GM21529 (cell line): Measurements from ENCODE around the gene TOM1L2.

ENCODE experiments used
- ATAC-seq: cut with Tn5 transposase; IDR thresholded peaks from one replicate; pipeline ENCODE4 v1.9.1; 2021; ENCODE audit not compliant: unreplicated experiment

Gene TOM1L2

DNA sequence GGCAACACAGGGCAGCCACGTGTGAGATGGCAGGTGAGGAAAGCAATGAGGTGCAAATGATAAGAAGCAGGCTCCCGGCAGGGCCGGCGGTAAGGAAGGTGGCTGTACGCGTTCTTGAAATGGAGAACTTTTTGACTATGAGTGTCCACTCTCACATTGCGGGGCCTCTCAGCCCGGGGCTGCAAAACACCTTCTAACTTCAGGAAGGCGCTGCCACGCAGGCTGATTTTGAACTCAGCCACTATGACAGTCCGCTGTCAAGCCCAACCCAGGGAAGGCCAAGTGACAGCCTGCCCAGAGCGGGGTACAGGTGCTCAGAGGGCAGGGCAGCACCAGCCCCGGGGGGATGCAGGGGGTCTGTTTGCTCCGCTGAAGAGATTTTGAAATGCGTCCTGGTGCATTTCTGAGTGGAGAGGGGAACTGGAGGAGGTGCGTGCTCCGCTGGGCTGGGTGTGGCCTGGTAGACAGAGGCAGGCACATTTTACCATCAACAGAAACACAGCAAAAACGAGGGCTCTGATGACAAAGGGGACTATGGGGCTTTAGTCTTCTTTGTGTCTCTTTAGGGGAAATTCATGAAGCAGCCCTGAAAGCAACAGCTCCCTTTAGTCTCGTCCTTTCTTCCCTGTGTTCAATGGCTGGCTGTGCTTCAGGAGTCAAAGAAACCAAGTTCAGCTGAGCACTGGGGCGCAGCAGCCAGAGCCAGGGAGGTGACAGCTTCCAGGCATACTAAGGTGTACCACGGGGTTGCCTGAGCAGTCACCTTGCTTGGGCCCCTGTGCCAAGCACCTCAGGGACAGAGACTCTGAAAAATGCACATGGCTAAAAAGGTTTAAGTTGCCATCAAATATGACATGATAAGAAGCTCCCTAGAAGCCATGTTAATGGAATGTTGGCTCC is 120.8 kb downstream of the TOM1L2 start:
- no peak for ATAC-seq

DNA sequence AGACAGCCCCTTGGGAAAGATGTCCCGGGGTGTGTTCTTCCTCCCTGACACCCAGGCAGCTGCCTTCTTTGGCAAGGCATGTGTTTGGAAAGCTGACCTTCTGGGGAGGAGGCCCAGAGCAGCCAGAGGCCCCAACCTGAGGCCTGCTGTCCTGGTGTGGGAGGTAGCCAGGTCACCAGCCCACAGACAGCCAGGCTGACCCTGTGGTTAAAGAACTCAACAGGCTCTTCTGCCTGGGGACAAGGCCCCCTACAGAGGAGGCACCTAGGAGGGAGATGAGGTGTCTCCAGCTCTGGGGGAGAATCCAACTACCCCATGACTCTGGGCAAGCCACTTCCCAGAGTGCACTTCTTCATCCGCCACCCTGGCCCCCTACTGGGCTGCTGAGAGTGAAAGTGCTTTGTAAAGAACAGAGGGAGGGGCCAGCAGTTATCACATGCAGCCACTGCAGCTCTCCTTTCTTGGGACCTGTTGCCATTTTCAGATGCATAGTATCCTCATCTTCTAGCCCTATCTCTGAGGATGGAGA is 122.3 kb downstream of the TOM1L2 start:
- ATAC-seq: no peak

DNA sequence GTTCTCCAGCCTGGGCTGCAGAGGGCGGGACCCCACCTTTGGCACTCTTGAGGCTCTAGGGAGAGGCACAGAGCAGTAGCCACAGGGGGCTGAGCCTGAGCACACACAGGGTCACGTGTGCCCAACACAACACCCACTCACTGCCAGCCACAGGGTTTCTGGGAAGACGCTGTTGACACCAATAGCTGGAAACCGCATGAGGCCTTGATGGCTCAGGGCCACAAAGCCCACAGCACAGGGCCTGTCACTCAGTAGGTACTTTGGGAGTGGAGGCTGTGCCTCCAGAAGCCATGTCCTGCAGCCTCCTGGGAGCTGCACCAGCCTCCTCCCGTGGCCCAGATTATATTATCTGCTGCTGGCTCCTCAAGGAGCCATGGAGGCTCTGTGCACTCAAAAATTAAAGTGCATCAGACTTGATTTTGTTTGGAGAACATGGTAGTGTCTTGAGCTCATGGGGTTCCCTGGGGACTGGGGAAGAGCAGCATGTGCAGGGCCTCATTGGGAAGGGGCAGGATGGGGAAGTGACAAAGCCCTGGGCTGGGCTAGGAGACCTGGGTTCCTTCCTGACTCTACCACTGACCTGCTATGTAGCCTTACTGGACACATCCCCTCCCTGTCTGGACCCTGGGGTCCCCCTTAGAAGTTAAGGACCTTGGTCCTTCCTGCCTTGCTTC is 122.9 kb downstream of the TOM1L2 start:
- ATAC-seq: peak; percentile 66

DNA sequence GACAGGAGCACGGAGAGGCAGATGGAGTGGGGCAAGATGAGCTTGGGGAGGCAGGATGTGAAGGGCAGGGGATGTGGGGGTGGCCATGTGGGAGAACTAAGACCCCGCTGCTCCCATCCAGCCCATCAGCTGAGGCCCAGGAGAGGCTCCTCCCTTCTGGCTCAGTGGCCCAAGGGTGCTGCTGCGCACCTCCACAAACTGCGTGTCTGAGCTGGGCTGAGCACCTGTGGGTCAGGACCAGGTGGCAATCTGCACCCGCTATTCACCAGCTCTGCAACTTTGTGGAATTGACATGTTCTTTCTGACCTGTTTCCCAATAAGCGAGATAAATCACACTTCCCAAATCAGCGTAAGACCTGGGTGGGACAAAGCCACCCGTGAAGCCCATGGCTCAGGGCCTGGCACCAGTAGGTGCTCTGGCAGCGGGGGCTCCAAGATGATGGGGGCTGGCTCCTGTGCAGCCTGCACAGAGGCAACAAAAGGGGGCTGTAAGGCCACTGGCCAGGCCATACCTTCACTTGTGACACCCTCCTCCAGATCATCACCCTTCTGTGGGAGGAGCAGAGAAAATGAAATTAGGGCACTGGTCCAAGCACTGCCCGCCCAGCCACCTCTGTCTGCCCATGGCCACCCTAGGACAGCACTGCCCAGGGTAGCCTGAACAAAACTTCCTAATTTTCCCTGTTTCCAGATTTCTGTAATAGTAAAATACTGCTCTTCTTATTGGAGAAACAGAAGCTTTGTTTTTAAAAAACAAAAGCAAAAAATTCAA is 123.7 kb downstream of the TOM1L2 start:
- no peak for ATAC-seq

DNA sequence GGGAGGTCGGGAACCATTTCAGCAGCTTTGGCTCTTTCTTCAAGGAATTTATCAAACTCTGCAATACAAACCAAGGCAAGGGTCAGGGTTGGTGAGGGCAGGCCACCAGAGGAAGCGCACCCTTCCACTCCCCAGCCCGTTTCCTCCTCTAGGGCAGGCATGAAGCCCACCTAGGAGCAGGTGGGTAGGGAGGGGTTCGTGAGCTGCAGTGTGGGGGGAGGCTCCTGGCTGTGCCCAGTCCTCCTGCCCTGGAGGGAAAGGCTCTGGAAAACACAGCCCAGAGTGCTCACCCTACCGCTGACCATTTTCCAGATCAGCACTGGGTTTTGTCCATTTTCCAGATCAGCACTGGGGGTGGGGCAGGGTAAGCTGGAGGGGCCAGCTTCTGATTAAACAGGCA is 124.5 kb downstream of the TOM1L2 start:
- no peak for ATAC-seq

DNA sequence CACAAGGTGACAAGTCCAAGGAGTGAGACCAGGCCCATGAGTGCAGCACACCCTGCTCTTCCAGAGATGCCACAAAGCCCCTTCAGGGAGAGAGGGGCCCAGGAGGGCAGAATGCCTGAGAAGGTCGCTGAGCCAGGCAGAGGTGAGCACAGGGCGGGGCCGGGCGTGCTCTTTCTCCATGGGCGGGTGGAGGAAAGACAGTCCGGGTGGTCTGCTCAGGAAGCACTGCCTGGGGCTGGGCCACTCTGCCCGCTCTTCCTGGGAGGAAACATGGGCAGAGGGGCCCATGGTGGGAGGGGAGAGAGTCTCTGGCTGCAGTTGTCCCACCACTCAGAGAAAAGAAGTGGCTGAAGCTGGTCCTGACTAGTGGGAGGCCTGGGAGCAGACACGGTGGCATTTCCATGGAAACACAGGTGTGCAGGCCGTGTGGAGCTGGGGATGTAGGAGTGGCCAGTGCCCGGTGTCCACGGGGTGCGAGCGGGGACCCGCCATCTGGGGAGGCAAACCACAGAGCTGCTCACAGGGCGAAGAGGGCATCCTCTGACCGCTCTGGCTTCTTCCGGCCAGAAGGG is 125.0 kb downstream of the TOM1L2 start:
- no peak for ATAC-seq

DNA sequence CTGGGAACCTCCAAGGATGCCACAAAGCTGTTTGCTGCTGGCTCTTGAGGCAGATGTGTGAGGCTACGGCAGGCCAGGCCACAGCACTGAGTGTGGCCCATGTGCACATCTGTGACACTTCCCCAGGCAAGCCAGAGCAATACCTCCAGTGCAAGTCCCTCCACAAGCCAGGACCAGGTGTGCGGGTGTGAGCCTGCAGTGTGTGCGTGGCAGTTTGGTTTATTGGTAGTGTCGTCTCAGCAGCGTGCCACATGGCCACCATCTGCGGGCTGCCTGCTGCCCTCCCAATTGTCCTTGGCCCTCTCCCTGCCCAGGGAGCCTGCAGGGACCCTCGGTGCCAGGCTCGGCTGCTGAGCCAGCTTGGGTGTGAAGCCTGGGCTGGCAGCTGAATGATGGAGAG is 125.6 kb downstream of the TOM1L2 start:
- ATAC-seq: no peak

DNA sequence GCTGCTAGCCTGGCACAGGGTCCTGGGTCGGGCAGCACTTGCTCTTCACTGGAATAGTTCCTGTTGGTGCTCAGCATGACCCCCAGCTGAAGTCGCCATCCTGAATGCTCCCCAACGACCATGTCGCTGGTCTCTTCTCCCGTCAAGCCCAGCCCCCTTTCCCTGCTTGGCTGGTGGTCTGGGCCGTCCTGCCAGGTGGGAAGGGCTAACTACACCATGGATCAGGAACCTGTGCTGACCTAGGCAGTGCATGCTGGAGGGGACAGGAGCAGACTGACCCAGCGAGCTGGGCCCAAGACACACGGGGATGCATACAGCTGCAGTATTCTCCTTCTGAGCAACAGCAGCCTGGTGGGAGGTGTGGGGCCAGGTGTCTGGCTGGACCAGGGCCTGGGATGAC is 126.2 kb downstream of the TOM1L2 start:
- no peak for ATAC-seq

DNA sequence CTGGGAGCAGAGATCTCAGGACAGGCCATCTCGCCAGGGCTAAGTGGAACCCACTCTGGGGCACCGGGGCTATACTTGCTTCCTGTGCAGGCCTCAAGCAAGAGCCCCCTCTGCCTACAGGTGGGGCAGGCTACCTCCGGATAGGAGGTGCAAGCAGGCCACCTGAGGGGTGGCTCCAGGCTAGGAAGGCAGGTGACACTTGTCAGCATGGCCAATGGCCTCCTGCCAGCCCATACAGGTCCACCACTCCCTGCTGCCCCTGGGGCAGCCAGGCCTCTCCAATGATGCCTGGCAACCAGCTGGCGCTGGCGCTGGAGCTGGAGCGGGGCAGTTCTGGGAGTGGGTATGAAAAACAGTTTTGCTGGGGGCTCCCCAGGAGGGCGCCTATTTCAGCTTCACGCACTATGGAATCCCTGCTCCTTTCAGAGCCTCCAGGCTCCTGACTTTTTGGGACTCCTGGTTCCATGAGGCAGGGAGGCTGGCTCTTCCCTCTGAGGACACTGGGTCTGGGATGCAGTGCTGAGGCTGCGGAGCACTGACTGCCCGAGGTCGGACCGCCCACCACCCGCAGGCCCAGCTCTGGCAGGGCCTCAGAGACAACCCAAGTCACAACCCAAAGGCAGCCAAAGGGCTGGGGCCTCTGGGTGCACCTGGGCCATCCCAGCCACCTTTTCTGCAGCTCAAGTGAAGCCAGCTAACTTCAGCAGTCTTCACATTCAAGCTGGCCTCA is 127.0 kb downstream of the TOM1L2 start:
- ATAC-seq: no peak

DNA sequence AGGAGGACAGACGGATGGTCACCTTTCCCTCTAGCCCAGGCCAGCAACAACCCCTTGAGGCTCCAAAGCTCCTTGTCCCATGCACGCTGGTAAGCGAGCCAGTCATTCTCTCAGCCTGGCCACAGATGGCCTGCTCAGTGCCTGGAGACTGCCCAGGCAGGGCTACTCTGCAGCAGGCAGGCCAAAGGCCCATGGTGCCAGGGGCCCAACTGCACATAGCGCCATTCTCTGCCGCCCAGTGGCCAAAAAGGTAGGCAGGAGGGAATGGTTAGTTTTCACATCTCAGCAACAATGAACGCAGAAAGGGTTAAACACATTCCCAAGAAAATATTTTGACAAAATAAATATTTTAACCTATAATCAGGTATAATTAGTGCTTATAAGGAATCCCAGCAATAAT is 127.7 kb downstream of the TOM1L2 start:
- ATAC-seq: no peak

DNA sequence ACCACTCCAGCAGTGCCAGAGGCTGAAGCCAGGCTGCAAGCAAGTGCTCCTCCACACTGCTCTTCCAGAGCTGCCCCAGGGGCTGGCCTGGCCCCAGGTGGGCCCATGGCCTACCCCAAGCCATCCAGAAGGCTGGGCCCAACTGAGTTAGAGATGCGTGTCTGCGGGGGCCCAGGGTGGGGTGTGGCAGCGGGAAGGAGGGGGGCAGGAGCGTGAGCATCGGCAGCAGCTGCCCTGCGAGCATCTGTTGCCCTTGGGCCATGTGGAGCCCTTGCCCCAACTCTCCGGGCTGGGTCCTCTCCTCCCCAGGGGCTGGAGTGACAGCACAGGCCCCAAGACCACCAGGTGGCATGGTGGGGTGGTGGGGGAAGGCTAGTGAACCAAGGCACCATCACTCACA is 128.1 kb downstream of the TOM1L2 start:
- no peak for ATAC-seq

DNA sequence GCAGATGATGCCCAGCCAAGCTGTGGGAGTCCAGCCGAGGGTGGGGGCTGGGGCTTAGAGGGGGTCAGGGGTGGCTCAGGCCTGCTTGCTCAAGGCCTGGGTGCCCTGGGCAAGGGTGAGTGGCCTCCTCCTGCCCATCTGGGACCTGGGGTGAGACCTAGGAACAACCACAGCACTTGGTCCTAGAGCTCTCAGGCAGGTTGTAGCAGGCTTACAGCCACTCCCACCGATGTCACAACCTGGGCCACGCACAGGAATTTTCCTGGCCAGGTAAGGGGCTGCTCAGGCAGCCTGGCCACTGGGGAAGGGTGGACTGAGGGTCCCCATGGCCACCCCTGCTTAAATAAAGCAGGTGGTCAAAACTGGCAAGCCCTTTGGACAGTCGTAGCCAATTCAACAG is 129.1 kb downstream of the TOM1L2 start:
- no peak for ATAC-seq

DNA sequence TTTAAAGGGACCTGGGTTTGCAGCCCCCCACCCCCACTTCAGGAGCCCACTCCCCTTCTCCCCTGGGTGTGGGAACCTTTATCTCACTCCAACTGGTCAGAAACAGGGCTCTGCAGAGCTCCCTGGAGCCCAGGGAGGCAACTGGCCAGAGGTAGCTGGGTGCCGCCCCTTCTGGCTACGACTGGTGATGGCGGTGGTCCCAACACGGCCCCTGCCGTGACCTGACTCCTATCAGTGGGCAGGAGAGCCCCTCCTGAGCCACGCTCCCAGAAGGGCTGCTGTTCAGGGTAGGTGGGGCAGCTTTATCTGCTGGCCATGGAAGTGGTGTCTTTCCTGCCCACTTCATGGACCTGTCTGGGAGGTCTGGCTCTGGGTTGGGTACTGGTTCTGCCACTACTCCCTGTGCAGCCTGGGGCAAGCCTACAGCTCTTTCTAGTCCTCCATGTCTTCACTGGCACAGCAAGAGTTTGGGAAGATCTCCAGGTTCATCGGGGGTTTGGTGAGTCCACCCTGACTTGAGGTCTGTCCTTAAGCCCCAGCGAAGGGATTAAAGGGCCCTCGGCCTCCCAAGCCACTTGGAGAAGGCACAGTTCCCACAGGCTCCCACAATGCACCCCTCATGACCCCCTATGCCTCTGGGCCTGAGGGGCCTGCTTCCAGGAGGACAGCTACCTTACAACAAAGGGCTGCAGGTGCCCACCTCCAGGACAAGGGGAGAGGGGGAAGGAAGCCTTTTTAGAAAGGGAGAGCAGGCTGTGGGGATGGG is 129.9 kb downstream of the TOM1L2 start:
- no peak for ATAC-seq

DNA sequence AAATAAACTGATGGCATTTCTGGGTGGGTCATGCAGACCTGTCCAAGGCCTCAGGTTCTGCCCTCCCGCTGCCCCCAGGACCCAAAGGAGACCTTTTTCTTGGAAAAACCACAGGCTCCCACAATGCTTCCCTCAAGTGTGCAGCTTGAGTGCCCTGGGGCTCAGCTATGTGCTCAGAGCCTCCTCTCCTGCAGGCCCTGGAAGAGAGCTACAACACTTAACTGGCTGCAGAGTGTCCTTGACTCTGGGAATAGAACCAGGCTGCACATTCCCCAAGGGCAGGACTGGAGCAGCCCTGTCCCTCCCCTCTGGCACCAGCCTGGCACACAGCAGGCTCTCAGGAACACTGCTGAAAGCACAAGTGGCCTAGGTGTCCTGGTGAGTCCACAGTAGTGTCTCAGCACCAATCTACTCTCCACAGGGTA is 130.6 kb downstream of the TOM1L2 start:
- no peak for ATAC-seq

DNA sequence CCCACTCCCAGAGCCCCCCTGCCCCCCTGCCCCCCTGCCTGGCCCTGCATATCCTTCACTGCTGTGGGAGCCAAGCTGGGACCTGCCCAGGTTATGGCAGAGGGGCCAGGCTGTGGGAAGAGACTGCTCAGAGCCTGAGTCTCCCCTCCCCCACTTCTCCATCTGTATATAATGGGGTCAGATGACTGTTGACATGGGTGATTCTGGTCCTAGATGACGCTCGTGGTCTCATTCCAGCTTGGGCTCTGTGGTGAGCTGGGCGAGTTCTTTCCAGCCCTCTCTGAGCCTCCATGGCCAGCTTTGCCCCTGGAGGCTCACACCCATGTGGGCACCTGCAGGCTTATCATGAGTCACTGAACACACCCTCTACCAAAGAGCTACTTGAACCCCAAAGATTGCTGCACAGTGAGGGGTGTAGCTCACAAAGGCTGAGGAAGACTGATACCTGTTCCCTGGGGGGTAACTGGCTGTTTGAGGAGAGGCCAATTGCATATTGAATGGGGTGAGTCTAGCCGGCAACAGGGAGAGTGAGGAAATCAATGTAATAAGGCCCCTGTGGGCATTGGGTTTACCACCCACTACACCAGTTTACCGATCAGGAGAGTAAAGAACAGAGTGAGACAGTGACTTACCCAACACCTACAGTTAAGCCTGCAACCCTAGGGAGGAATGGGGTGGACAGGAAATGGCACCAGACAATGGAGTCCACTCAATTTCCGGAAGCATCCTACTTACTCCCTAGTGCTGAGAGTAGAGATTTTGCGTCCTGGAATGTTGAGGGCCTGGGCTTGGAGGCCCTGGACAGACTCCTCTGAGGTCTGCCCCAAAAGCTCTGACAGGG is 131.2 kb downstream of the TOM1L2 start:
- ATAC-seq: no peak

DNA sequence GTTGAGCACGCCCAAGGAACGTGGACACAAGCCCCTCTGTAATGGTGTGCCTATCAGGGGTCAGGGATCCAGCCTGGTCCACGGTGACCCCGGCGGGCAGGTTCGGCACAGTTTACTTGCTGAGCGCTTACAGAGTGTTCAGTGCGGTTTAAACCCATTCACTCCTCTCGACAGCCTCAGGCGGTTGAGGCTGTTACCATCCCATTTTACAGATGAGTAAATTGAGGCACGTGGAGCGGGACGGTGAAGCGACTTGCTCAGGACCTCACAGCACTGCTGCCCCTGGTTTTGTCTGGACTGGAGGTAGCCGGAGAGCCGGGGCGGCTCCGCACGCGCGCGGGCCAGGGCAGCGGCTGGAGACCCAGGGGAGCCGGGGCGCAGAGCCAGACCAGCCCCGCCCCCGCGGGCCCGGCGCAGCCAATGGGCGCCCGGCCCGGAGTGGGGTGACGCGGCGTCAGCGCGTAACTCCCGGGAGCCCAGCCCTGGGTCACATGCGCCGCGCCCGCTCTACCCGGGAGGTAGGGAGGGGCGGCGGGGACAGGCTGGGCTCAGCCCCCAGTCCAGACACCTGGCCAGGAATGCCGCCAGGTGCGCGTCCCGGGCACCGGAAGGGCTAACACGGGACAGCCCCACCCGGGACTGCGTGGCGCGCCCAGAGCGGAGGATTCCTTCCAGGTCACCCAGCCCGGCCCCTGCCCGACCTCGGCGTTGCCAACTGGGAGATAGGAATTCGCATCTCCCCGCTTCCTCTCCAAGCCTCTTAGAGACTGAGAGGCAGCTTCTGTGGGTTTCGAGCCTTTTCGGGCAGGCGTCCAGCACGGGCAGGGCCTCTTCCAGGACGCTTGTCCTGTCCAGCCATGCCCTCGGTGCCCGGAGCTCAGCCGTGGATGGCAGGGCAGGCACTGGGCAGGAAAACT is 132.2 kb downstream of the TOM1L2 start:
- peak; percentile 54 for ATAC-seq
